AG04450 (cell line): ENCODE results near the gene CDKL1. TPM values are rescaled to one million over a fixed set of nuclear protein-coding genes. Genes with fewer than 3 reads are reported as not detected.

Source experiments
- CTCF ChIA-PET: fragments of 300-600, 350-600 bp; formaldehyde crosslinking; extraction: SDS; loops from one replicate; lab custom pipeline; 2022; ENCODE audit warnings: antibody characterized with exemption, inconsistent platforms; lab: Charles Lee
- POLR2A ChIA-PET: fragments of 350-600 bp; formaldehyde crosslinking; extraction: SDS; loops from one replicate; lab custom pipeline; 2021; ENCODE audit warnings: antibody characterized with exemption, inconsistent platforms; lab: Yijun Ruan, JAX
- DNase-seq: peaks from one replicate; pipeline ENCODE4 v3.0.0-alpha.2; 2011; ENCODE audit warnings: low read depth, low spot score
- H3K27ac ChIP-seq: one replicate; pipeline ENCODE4 v1.5.1; 2012; ENCODE audit warnings: low read depth, low read length, control low read depth
- H3K27me3 ChIP-seq: one replicate; pipeline ENCODE4 v1.6.0; 2012; ENCODE audit warnings: low read length; ENCODE audit not compliant: control insufficient read depth, insufficient read depth
- H3K4me3 ChIP-seq: 2 replicates; pipeline ENCODE4 v1.5.1; 2011; ENCODE audit warnings: mild to moderate bottlenecking, low read depth, low read length, control low read depth
- H3K9me3 ChIP-seq: 2 replicates; pipeline ENCODE4 v1.5.1; 2012; ENCODE audit warnings: low read length; ENCODE audit not compliant: control insufficient read depth, insufficient read depth
- polyA plus RNA-seq: library from polyadenylated mRNA; depleted of rRNA; stranded (reverse); fragments of >200 nt; gene quantifications from 2 replicates; pipeline ENCODE4 v1.2.3, GENCODE V29; 2011
- TF ChIP-seq, protein P1 (sequence below): IDR thresholded peaks from 2 replicates; pipeline ENCODE4 v1.5.1; 2011; ENCODE audit warnings: low read depth, low read length, control low read depth, inconsistent platforms

Gene CDKL1
- polyA plus RNA-seq, 1 experiment: 20.1 TPM

DNA sequence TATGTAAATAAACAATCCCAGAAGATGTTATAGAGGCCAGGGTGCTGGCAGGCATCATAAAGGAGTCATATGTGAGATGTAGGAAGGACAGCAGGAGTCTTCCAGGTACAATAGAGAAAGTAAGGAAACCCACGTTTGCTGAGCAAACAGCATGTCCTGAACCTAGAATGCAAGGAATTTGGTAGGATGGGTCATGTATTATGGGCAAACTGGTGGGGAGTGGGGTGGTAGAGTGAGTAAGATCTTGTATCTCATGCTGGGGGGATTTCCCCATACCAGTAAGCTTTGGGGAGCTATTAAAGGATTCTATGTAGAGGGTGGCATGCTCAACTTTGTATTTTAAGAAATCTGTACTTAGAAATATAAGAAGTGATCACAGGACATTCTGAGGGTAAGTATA, 41.0 kb downstream of the CDKL1 start:
- no peak overlapping the region for H3K27ac ChIP-seq
- CTCF ChIA-PET: interaction anchor here (1.4 to 1.6 kb wide), 2 partner anchors 38 to 187 kb away, joined by 3 to 5 read pairs; no protein-coding TSS in a partner anchor

DNA sequence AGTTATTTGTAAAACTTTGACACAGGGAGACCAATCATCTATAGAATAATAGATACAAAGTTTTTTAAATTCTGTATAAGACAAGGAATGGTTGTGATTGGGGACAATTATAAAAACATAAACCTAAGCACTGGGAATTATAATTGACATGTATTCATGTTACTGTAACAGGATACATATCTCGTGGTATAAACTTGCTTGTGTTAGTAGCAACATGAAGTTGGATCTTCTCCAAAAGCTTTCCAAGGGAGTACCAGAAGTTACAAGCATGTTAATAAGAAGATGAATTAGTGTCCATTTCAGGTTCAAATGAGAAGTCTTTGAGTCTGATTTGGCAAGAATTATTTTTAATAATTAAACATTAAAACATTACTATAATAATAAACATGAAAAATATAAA, 42.2 kb downstream of the CDKL1 start:
- no peak for DNase-seq
- no peak overlapping the region for H3K27ac ChIP-seq
- no peaks in the 10 kb centered on the region; the same call in 1 of the 2 replicates for H3K9me3 ChIP-seq
- TF ChIP-seq, protein P1, sequence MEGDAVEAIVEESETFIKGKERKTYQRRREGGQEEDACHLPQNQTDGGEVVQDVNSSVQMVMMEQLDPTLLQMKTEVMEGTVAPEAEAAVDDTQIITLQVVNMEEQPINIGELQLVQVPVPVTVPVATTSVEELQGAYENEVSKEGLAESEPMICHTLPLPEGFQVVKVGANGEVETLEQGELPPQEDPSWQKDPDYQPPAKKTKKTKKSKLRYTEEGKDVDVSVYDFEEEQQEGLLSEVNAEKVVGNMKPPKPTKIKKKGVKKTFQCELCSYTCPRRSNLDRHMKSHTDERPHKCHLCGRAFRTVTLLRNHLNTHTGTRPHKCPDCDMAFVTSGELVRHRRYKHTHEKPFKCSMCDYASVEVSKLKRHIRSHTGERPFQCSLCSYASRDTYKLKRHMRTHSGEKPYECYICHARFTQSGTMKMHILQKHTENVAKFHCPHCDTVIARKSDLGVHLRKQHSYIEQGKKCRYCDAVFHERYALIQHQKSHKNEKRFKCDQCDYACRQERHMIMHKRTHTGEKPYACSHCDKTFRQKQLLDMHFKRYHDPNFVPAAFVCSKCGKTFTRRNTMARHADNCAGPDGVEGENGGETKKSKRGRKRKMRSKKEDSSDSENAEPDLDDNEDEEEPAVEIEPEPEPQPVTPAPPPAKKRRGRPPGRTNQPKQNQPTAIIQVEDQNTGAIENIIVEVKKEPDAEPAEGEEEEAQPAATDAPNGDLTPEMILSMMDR: no peak
- POLR2A ChIA-PET: no interaction called here
- H3K27me3 ChIP-seq: no peaks in the 10 kb centered on the region
- H3K4me3 ChIP-seq: no peak overlapping the region
- CTCF ChIA-PET: no interaction called here

More for the DNA sequence above, 41.0 kb downstream of the CDKL1 start:
- POLR2A ChIA-PET: no interaction called here
- no peak for DNase-seq
- no peaks in the 10 kb centered on the region for H3K27me3 ChIP-seq
- TF ChIP-seq, protein P1: no peak
- H3K4me3 ChIP-seq: no peak overlapping the region
- H3K9me3 ChIP-seq: no peaks in the 10 kb centered on the region

DNA sequence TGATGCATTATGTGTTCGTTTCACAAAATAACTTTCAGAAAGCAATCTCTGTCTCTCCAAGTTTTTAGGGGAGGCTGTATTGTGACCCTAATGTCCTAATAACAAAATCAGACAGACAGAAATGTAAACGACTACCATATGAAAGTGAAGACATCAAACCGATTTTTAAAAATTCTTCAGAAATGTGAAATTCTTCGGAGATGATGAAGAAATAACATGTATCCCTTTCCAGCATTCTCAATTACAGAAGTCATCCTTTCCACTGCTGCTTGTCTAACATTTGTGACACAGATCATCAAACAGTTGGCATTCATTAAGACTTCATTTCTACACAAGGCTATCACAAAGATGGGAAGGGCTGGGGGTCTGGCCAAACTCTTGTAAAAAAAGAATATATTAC, 43.6 kb downstream of the CDKL1 start:
- ChIA-PET CTCF (no interaction called here), POLR2A (interaction anchor here (0.7 to 1.6 kb wide), 2 partner anchors 44 to 47 kb away, joined by 3 read pairs; partner anchors contain the start of gene CDKL1)
- Histone ChIP-seq H3K4me3 (no peak overlapping the region), H3K9me3 (no peaks in the 10 kb centered on the region; the same call in 1 of the 2 replicates), H3K27me3 (no peaks in the 10 kb centered on the region), H3K27ac (no peak overlapping the region)
- no peak for DNase-seq
- TF ChIP-seq, protein P1: no peak

DNA sequence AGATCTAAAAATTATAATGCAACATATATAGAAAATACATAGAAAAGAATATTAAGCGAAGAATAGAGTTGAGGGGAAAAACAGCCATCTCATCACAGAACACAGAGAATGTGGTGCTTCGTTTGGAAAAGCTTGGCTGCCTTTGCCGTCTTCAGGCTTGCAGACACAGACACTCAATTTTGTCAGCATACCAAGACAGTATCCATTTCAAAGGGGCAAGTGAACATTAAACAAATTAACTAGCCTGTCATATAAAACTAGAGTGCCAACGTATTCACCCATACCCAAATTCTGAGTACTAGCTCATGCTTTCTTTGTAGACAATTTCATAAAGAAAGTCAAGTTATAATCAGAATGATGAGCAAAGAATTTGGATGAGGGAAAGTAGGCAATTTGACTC, 44.1 kb downstream of the CDKL1 start:
- Histone ChIP-seq H3K27me3 (no peaks in the 10 kb centered on the region), H3K27ac (no peak overlapping the region), H3K4me3 (no peak overlapping the region), H3K9me3 (no peaks in the 10 kb centered on the region; the same call in 1 of the 2 replicates)
- DNase-seq: no peak
- TF ChIP-seq, protein P1: no peak
- POLR2A ChIA-PET: interaction anchor here (1.6 kb wide), 1 partner anchor 44 kb away, joined by 3 read pairs; the partner anchor contains the start of gene CDKL1
- CTCF ChIA-PET: no interaction called here

DNA sequence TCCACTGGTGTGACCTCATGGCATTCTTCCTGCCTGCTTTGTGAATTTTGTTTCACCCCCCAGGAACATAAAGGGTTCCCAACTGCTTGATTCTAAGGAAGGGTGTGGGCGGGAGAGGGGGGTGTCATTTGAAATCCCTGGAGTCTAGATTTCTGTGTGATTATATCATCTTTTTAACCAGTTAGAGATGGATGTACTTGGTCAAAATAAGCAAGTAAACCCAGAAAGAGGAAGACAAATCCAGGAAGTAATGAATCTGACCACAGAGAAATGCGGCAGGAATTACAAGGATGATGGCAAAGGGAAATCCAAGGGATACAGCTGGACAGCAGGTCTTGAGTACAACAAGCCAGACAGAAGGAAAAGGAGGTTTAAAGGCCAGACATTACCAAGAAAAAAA, 45.7 kb downstream of the CDKL1 start:
- CTCF ChIA-PET: interaction anchor here (1.2 kb wide), 1 partner anchor 30 kb away, joined by 5 read pairs; no protein-coding TSS in a partner anchor
- peak overlapping the region; percentile 41 for H3K27ac ChIP-seq

More for the DNA sequence above, 45.7 kb downstream of the CDKL1 start:
- no peak for DNase-seq
- POLR2A ChIA-PET: no interaction called here
- Histone ChIP-seq H3K27me3 (no peaks in the 10 kb centered on the region), H3K9me3 (no peaks in the 10 kb centered on the region; the same call in 1 of the 2 replicates), H3K4me3 (no peak overlapping the region)
- TF ChIP-seq, protein P1: no peak
